GM13976 (cell line): ENCODE data around the gene STK39.

Experiments
- DNase-seq: peaks from one replicate; pipeline ENCODE4 v3.0.0; 2012; ENCODE audit warnings: low spot score
- in situ Hi-C: fragments of 300-500 bp; cut with MboI; formaldehyde crosslinking; loops from one replicate; pipeline ENCODE4 v1.12.0; 2022; ENCODE audit warnings: low sequenced_read_pairs, mixed read lengths, inconsistent platforms; ENCODE audit not compliant: unreplicated experiment
- TF ChIP-seq, protein P1 (sequence below): IDR thresholded peaks from 2 replicates; pipeline ENCODE4 v1.5.1; 2012; ENCODE audit warnings: borderline replicate concordance, mild to moderate bottlenecking; ENCODE audit not compliant: insufficient read depth; ENCODE audit errors: extremely low read depth, missing control alignments, control extremely low read depth

Gene STK39

DNA sequence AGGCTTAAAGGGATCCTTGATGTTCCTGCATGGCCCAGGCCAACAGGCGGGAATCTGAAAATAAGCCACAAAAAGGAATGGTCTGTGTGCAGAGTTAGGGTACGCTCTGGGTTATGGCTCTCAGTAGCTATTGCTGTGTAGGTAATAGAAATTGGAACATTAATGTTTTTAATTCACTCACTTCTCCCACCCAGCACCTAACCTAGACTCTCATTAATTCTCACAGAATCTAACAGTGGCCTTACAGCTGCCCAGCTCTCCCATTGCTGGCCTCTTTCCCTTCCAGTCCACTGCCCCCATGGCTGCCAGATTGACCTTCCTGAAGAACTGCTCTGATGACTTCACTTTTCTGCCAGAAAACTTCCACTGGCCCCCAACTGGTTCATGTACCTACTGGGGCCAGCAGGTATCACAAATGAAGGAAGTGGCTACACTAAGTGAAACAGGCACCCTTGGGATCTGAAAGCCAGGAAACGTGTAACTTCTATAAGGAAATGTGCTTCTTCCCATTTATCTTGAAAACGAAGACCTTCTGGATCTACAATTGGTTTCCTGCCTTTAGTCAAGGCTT lies 315.2 kb downstream of the STK39 start:
- in situ Hi-C loops: no loop called here
- DNase-seq: no peak
- TF ChIP-seq, protein P1, sequence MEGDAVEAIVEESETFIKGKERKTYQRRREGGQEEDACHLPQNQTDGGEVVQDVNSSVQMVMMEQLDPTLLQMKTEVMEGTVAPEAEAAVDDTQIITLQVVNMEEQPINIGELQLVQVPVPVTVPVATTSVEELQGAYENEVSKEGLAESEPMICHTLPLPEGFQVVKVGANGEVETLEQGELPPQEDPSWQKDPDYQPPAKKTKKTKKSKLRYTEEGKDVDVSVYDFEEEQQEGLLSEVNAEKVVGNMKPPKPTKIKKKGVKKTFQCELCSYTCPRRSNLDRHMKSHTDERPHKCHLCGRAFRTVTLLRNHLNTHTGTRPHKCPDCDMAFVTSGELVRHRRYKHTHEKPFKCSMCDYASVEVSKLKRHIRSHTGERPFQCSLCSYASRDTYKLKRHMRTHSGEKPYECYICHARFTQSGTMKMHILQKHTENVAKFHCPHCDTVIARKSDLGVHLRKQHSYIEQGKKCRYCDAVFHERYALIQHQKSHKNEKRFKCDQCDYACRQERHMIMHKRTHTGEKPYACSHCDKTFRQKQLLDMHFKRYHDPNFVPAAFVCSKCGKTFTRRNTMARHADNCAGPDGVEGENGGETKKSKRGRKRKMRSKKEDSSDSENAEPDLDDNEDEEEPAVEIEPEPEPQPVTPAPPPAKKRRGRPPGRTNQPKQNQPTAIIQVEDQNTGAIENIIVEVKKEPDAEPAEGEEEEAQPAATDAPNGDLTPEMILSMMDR: no peak

DNA sequence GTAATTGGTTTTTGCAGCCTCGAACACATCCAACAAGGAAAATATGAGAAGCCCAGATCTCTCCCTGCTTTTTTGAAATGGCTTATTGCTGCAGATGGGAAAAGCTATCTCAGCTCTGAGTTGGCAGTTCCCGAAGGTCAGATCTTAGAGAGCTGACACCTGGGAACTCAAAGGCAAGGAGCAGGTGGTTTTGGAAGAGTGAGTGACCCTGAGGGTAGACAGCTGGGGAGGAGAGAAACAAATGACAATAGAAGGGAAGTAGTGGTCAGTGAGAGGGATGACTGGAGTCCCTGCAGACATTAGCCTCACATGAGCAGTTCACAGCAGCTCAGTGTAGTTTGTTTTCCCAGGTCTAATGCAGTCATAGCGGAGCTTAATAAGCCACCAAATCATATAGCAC lies 317.9 kb downstream of the STK39 start:
- DNase-seq: no peak
- TF ChIP-seq, protein P1: no peak
- in situ Hi-C loops: no loop called here

GRCh38 chr2:167928434-167928833 lies 319.0 kb downstream of the STK39 start:
- TF ChIP-seq, protein P1: no peak
- DNase-seq: no peak
- in situ Hi-C loops: no loop called here

DNA sequence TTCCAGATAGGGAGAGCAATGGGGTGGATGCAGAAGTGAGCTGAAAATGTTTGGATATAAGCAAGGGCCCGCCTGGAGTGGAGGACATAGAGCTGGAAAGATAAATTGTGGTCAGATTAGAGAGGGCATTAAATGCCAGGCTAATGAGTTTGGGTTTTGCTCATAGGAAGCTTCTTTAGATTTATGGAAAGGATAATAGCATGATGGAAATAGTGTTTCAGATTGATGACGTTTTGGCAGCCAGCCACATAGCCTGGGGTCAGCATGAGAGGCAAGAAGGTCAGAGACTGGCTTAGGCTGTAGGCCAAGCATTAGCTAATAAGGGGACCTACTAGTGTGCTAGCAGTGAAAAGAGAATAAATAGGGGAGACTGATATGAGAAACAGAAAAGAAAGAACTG lies 321.6 kb downstream of the STK39 start:
- TF ChIP-seq, protein P1: no peak
- no peak for DNase-seq
- in situ Hi-C loops: no loop called here

DNA sequence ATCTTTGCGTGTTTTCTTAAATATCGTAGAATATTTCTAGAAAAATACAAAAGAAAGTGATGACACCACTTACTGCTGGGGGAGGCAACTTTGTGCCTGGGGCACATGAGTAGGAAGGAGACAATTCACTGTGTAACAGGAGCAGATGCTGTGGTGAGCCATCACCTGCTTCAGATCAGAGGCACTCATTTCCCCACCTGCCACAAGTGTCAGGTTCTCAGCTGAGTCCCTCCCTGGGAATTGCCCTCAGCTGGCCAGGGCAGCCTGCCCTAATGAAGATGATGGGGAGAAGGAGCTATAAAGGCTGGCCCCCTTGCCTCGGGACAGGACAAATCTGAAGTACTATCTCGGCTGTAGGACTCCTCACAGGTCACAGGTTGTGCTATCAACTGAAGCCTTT lies 322.8 kb downstream of the STK39 start:
- no peak for DNase-seq
- TF ChIP-seq, protein P1: no peak
- in situ Hi-C loops: no loop called here

- DNase-seq: no peak
- in situ Hi-C loops: no loop called here
- TF ChIP-seq, protein P1: no peak
Measured at GRCh38 chr2:167916756-167917155, 330.6 kb downstream of the STK39 start.

GRCh38 chr2:167914969-167915368 lies 332.4 kb downstream of the STK39 start:
- in situ Hi-C loops: no loop called here
- DNase-seq: no peak
- TF ChIP-seq, protein P1: no peak
